Astrocyte of the spinal cord (primary cell): Measurements from ENCODE around the gene PFKFB1.

Experiments used
- DNase-seq: peaks from one replicate; pipeline ENCODE4 v3.0.0; 2011; ENCODE audit warnings: low read depth, low spot score
- H3K4me3 ChIP-seq: 2 replicates; pipeline ENCODE4 v1.5.1; 2011; ENCODE audit warnings: low read depth, mild to moderate bottlenecking, low read length, moderate library complexity
- in situ Hi-C: cut with HindIII; loops from 2 replicates; pipeline ENCODE4 v1.10.0; 2017; ENCODE audit warnings: low sequenced_read_pairs
- TF ChIP-seq, protein P1 (sequence below): IDR thresholded peaks from 2 replicates; pipeline ENCODE4 v1.5.1; 2012; ENCODE audit warnings: low read depth, mild to moderate bottlenecking, low read length, inconsistent platforms

The PFKFB1 gene

DNA sequence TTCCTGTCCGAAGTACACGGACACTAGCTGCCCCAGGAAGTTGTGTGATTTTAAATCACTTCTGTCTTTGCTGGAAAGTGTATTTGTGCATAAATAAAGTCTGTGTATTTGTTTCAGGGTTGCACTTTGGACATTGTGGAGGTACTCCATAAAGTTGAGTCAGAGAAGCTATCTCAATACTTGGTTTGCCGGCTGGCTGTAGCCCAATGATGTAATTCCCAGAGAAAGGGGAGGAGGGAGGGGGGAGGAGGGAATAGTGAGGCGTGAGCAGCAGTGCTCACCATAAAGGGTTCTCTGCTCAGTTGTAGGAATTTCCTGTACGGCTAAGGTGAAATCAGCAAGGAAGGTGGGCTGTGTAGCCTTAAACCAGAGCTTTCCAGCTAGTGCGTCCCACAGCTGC, 13.7 kb upstream of the PFKFB1 start:
- in situ Hi-C loops, result no loop called here
- DNase-seq, result peak; percentile 55

DNA sequence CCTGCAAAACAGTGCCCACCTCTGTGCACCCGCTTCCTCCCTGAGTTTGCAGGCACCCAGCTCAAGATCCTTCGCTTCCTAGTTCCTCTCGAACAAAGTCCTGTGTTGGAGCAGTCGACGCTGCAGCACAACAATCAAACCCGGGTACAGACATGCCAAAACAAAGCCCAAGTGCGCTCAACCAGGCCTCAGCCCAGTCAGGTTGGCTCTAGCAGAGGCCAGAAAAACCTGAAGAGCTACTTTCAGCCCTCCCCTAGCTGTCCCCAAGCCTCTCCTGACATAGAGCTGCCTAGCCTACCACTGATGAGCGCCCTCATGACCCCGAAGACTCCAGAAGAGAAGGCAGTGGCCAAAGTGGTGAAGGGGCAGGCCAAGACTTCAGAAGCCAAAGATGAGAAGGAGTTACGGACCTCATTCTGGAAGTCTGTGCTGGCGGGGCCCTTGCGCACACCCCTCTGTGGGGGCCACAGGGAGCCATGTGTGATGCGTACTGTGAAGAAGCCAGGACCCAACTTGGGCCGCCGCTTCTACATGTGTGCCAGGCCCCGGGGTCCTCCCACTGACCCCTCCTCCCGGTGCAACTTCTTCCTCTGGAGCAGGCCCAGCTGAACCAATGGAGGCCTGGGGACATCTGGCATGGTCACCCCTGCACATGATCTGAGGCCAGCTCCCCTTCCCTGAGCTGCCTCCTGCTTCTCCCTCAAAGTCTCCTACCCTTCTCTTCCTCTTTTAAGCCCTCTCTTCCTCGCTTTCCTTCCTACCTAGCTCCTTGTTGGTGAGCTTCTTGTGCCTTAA, 13.0 kb upstream of the PFKFB1 start:
- no peak for DNase-seq
- TF ChIP-seq, protein P1, sequence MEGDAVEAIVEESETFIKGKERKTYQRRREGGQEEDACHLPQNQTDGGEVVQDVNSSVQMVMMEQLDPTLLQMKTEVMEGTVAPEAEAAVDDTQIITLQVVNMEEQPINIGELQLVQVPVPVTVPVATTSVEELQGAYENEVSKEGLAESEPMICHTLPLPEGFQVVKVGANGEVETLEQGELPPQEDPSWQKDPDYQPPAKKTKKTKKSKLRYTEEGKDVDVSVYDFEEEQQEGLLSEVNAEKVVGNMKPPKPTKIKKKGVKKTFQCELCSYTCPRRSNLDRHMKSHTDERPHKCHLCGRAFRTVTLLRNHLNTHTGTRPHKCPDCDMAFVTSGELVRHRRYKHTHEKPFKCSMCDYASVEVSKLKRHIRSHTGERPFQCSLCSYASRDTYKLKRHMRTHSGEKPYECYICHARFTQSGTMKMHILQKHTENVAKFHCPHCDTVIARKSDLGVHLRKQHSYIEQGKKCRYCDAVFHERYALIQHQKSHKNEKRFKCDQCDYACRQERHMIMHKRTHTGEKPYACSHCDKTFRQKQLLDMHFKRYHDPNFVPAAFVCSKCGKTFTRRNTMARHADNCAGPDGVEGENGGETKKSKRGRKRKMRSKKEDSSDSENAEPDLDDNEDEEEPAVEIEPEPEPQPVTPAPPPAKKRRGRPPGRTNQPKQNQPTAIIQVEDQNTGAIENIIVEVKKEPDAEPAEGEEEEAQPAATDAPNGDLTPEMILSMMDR, result no peak
- no peak overlapping the region for H3K4me3 ChIP-seq
- in situ Hi-C loops, result no loop called here

More for the DNA sequence above, 13.7 kb upstream of the PFKFB1 start:
- H3K4me3 ChIP-seq, result no peak overlapping the region
- TF ChIP-seq, protein P1, result no peak

DNA sequence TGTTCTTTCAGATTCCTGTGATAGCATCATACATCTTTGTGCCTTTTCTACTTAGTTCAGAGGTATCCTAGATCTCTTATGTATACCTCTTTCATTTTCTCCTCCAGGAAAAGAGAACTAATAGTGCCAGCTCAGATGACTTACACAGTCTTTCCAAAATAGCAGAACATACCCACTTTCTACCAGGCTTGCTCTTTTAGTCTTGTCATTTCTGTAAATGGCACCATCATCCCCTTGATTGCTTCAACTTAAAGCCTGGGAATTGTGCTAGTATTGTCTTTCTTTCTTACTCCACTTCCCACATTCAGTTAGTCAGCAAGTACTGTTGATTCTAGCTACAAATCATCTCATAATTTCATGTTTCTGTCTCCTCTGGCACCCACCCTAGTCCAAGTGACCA, 11.3 kb upstream of the PFKFB1 start:
- DNase-seq, result no peak
- TF ChIP-seq, protein P1, result no peak
- H3K4me3 ChIP-seq, result no peak overlapping the region
- in situ Hi-C loops, result no loop called here

DNA sequence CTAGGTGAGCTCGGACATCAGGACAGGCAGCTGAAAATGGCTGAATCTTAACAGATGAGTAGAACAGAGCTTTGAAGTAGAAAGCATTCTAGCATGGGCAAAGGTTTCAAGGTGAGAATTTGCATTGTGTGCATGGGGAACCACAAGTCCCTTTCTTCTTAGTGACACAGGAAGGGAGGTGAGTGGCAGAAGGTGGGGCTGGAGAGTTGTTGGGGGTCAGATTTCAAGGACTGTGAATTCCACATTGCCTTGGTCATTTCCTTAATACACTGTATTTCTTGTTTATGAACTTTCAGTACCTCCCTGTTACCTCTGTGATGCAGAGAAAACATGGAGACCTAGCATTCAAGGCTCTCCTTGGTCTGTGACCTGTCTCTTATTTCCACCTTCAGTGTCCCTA, 10.2 kb upstream of the PFKFB1 start:
- in situ Hi-C loops, result no loop called here
- DNase-seq, result no peak
- TF ChIP-seq, protein P1, result no peak
- no peak overlapping the region for H3K4me3 ChIP-seq

DNA sequence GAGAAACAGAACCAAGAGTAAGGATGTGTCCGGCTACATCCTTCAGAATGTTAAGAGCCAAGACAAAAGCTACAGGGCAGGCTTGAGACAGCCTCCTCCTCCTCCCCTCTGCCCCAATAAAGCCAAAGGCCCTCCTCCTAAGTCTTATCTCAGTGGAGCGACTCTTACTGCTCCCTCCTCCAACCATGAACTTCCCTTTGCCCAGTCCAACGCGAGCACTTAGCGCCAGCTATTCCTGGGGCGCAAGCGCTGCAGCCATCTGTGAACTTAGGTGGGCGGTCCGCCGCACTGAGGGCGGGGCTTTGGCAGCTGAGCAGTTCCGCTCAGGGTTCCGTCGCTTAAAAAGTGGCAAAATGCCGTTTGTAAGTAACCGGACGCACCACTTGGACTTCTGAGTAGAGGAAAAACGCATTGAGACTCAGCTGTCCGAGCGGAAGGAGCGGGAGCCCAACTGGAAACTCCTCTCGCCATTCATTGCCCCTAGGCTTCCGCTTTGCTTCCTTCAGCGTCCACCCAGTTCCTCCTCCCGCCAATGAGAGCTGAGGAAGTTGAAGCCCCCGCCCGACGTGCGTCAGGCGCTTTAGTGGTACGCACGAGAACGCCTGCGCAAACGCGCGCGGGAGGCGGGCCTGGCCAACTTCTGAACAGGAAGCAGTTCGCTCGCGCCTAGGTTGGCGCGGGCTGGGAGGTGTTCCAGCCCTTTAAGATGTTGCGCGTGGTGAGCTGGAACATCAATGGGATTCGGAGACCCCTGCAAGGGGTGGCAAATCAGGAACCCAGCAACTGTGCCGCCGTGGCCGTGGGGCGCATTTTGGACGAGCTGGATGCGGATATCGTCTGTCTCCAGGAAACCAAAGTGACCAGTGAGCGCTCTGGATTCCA, 6.0 kb upstream of the PFKFB1 start, which contains the start of gene APEX2:
Gene APEX2, plus strand, starts transcription at position 647 of the 882 bp plus-strand sequence. Its CDS starts 60 bp downstream, at position 707.
- DNase-seq, result peak; percentile 94
- in situ Hi-C loops, result no loop called here
- peak within 1 kb of the TSS; percentile 66 for H3K4me3 ChIP-seq
- TF ChIP-seq, protein P1, result no peak

DNA sequence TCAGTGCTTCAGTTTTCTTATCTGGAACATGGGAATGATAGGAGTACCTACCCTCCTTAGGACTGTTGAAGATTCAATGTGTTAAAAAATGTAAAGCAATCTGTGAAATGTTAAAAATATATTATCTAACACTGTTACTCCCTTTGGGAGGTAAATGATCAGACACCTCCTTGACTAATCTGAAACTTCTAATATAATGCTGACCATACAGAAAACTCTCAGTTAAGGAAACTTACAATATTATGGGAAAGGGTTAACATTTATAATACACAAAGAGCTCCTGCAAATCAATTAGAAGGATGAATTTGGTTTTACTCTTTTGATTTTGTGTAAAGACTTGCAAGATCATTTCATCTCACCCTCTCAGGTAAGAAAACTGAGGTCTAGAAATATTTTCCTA, 1.6 kb upstream of the PFKFB1 start:
- H3K4me3 ChIP-seq, result no peak overlapping the region
- in situ Hi-C loops, result no loop called here
- no peak for DNase-seq
- TF ChIP-seq, protein P1, result no peak
